Keratinocyte (primary cell): Measurements from ENCODE around the gene TMEM219. TPM values are rescaled to one million over a fixed set of nuclear protein-coding genes. Genes with fewer than 3 reads are reported as not detected.

Experiments
- DNase-seq: peaks from one replicate; pipeline ENCODE4 v3.0.0-alpha.2; 2011; ENCODE audit warnings: low read depth, missing footprints, low spot score
- FAIRE-seq: peaks from 2 replicates; lab custom pipeline; 2011; peaks lifted over from hg19 to GRCh38; lab: Jason Lieb, UNC
- H2AFZ ChIP-seq: 2 replicates; pipeline ENCODE4 v1.6.0; 2012; ENCODE audit warnings: low read length, control low read depth, inconsistent platforms; ENCODE audit not compliant: control insufficient read depth
- H3K27ac ChIP-seq: 2 replicates; pipeline ENCODE4 v1.5.1; 2011; ENCODE audit warnings: low read length; ENCODE audit not compliant: control insufficient read depth, insufficient read depth
- H3K27me3 ChIP-seq: 3 replicates; pipeline ENCODE4 v1.6.0; 2011; ENCODE audit warnings: low read length; ENCODE audit not compliant: control insufficient read depth, insufficient read depth; ENCODE audit errors: extremely low read depth
- H3K36me3 ChIP-seq, 2 experiments: 2 replicates in 1 of 2; 3 replicates in 1 of 2; pipeline ENCODE4 v1.5.1; 2011; ENCODE audit warnings: low read length in 2 of 2, mild to moderate bottlenecking in 1 of 2; ENCODE audit not compliant: control insufficient read depth in 2 of 2, insufficient read depth in 2 of 2; ENCODE audit errors: extremely low read depth in 1 of 2
- H3K4me1 ChIP-seq: 3 replicates; pipeline ENCODE4 v1.5.1; 2011; ENCODE audit warnings: low read length; ENCODE audit not compliant: control insufficient read depth, insufficient read depth; ENCODE audit errors: extremely low read depth
- H3K4me2 ChIP-seq: 3 replicates; pipeline ENCODE4 v1.6.0; 2011; ENCODE audit warnings: low read depth, low read length; ENCODE audit not compliant: control insufficient read depth, insufficient read depth; ENCODE audit errors: extremely low read depth
- H3K4me3 ChIP-seq, 3 experiments: fragments of 200-600 bp in 1 of 3; sonication (generic) in 1 of 3; 2 replicates in 2 of 3; 3 replicates in 1 of 3; pipeline ENCODE4 v1.5.1; 2011 to 2016; ENCODE audit warnings: low read length in 3 of 3, mild to moderate bottlenecking in 3 of 3, control low read depth in 2 of 3, inconsistent platforms in 1 of 3, low read depth in 1 of 3, mixed read lengths in 1 of 3, mixed run types in 1 of 3, moderate library complexity in 1 of 3; ENCODE audit not compliant: control insufficient read depth in 2 of 3, insufficient read depth in 2 of 3; ENCODE audit errors: extremely low read depth in 1 of 3
- H3K79me2 ChIP-seq: 2 replicates; pipeline ENCODE4 v1.6.0; 2012; ENCODE audit warnings: low read length; ENCODE audit not compliant: control insufficient read depth, insufficient read depth
- H3K9ac ChIP-seq: 3 replicates; pipeline ENCODE4 v1.6.0; 2011; ENCODE audit warnings: low read length; ENCODE audit not compliant: control insufficient read depth, insufficient read depth; ENCODE audit errors: extremely low read depth
- H3K9me1 ChIP-seq: 3 replicates; pipeline ENCODE4 v1.6.0; 2011; ENCODE audit warnings: low read length; ENCODE audit not compliant: control insufficient read depth, insufficient read depth; ENCODE audit errors: extremely low read depth
- H3K9me3 ChIP-seq: 2 replicates; pipeline ENCODE4 v1.5.1; 2012; ENCODE audit warnings: low read depth, low read length; ENCODE audit not compliant: control insufficient read depth
- H4K20me1 ChIP-seq: 3 replicates; pipeline ENCODE4 v1.6.0; 2011; ENCODE audit warnings: low read length; ENCODE audit not compliant: control insufficient read depth, insufficient read depth; ENCODE audit errors: extremely low read depth
- CTCF ChIP-seq, 3 experiments: IDR thresholded peaks in 1 of 3; conservative IDR thresholded peaks in 1 of 3; optimal IDR thresholded peaks in 1 of 3; 2 replicates in 2 of 3; 3 replicates in 1 of 3; pipeline versions ENCODE3 to v1.5.1; 2011; ENCODE audit warnings: low read length in 3 of 3, mild to moderate bottlenecking in 3 of 3, moderate library complexity in 2 of 3, control low read depth in 1 of 3, inconsistent platforms in 1 of 3; ENCODE audit not compliant: insufficient read depth in 2 of 3; ENCODE audit errors: extremely low read depth in 1 of 3
- EZH2 ChIP-seq: IDR thresholded peaks from one replicate; pipeline ENCODE4 v1.6.1; 2012; ENCODE audit warnings: inconsistent platforms, mild to moderate bottlenecking, low read length, moderate library complexity
- dilution Hi-C: fragments of 300-500 bp; cut with MboI; formaldehyde crosslinking; loops from one replicate; pipeline ENCODE4 v1.7.0; 2020; ENCODE audit warnings: low sequenced_read_pairs; ENCODE audit not compliant: extremely low pct_ligation_motif_present
- polyA plus RNA-seq, 5 experiments: library from polyadenylated mRNA; depleted of rRNA in 3 of 5; stranded (reverse) in 3 of 5; stranded (forward) in 1 of 5; unstranded in 1 of 5; fragments of >200 nt; gene quantifications; 1 replicate in 1 of 5; 2 replicates in 3 of 5; 3 replicates in 1 of 5; pipeline versions ENCODE4 v1.2.1 to v1.2.3, GENCODE V29; 2011 to 2012; ENCODE audit warnings: missing spikeins in 2 of 5, low read depth in 1 of 5, low replicate concordance in 1 of 5

TMEM219 gene
- polyA plus RNA-seq, 1 donor (not counting 4 experiments of a cell fraction or from before 2014, with no cell fraction given), result 48.5 TPM

- FAIRE-seq, result no peak
- H3K4me1 ChIP-seq, result peaks cover 6% of the 10 kb centered on the region
Measured at GRCh38 chr16:30000735-30001631, 39.1 kb downstream of the TMEM219 start.

GRCh38 chr16:30002614-30003346 is 40.9 kb downstream of the TMEM219 start:
- no peaks in the 10 kb centered on the region for H3K27me3 ChIP-seq
- H4K20me1 ChIP-seq, result no peaks in the 10 kb centered on the region
- DNase-seq, result no peak
- no peaks in the 10 kb centered on the region for H3K4me1 ChIP-seq
- no peak overlapping the region for H3K4me2 ChIP-seq
- no peak for FAIRE-seq
- no peak overlapping the region for H3K4me3 ChIP-seq
- H3K36me3 ChIP-seq, result peaks cover 19 to 27% of the 10 kb centered on the region in 2 experiments
- H3K9me1 ChIP-seq, result no peaks in the 10 kb centered on the region
- TF ChIP-seq CTCF (optimal IDR thresholded peaks at IDR 0.05 in 1 of 3, IDR thresholded peaks at IDR 0.05 in 1 of 3, conservative IDR thresholded peaks at IDR 0.05 in 1 of 3; ENCODE audit: extremely low read depth in 1 of 3, insufficient read depth in 2 of 3, low read length in 3 of 3), result no peak
- TF ChIP-seq EZH2, result no peak
- H3K9me3 ChIP-seq, result no peaks in the 10 kb centered on the region
- dilution Hi-C loops, result no loop called here
- H3K79me2 ChIP-seq, result no peaks in the 10 kb centered on the region
- no peak overlapping the region for H2AFZ ChIP-seq
- no peak overlapping the region for H3K27ac ChIP-seq
- H3K9ac ChIP-seq, result no peak overlapping the region

More at GRCh38 chr16:30000735-30001631, 39.1 kb downstream of the TMEM219 start:
- Histone ChIP-seq H4K20me1 (no peaks in the 10 kb centered on the region), H3K27me3 (no peaks in the 10 kb centered on the region), H2AFZ (no peak overlapping the region), H3K27ac (no peak overlapping the region), H3K4me2 (no peak overlapping the region), H3K36me3 (peaks cover 18 to 27% of the 10 kb centered on the region in 2 experiments), H3K4me3 (no peak overlapping the region), H3K9ac (no peak overlapping the region), H3K9me1 (no peaks in the 10 kb centered on the region), H3K9me3 (no peaks in the 10 kb centered on the region), H3K79me2 (peaks cover 10% of the 10 kb centered on the region)
- dilution Hi-C loops, result no loop called here
- DNase-seq, result no peak
- no peak for TF ChIP-seq CTCF (optimal IDR thresholded peaks at IDR 0.05 in 1 of 3, IDR thresholded peaks at IDR 0.05 in 1 of 3, conservative IDR thresholded peaks at IDR 0.05 in 1 of 3; ENCODE audit: extremely low read depth in 1 of 3, insufficient read depth in 2 of 3, low read length in 3 of 3)
- no peak for TF ChIP-seq EZH2
